H1 (cell line): Measurements from ENCODE around the gene SGK1. TPM values are rescaled to one million over a fixed set of nuclear protein-coding genes. Genes with fewer than 3 reads are reported as not detected.

ENCODE experiments used
- CTCF ChIA-PET: fragments of 300-600 bp; sonication (Branson Sonifier 250); formaldehyde crosslinking; loops from one replicate; lab custom pipeline; 2021; ENCODE audit not compliant: partially characterized antibody; lab: Charles Lee
- POLR2A ChIA-PET: fragments of 300-600 bp; sonication (Branson Sonifier 250); formaldehyde crosslinking; loops from one replicate; lab custom pipeline; 2021; ENCODE audit warnings: inconsistent platforms; ENCODE audit not compliant: partially characterized antibody; lab: Charles Lee
- DNase-seq, 2 experiments: peaks; one replicate each; pipeline versions ENCODE4 v3.0.0 to v3.0.0-alpha.2; 2010 to 2022; ENCODE audit warnings: low spot score in 2 of 2, low read depth in 1 of 2, mixed read lengths in 1 of 2
- FAIRE-seq: peaks from 2 replicates; lab custom pipeline; 2011; peaks lifted over from hg19 to GRCh38; lab: Jason Lieb, UNC
- H2AFZ ChIP-seq: 2 replicates; pipeline ENCODE4 v1.8.1; 2012; ENCODE audit warnings: low read length, inconsistent platforms
- H2AK5ac ChIP-seq: 2 replicates; pipeline ENCODE4 v1.6.1; 2013; ENCODE audit warnings: low read depth, low read length
- H2BK120ac ChIP-seq: replicated peaks from 2 replicates; pipeline ENCODE3; 2013; ENCODE audit warnings: low read depth, low read length, inconsistent platforms
- H2BK12ac ChIP-seq: 2 replicates; pipeline ENCODE4 v1.6.1; 2013; ENCODE audit warnings: low read depth, low read length
- H2BK15ac ChIP-seq: 2 replicates; pipeline ENCODE4 v1.6.1; 2013; ENCODE audit warnings: low read length
- H2BK20ac ChIP-seq: 2 replicates; pipeline ENCODE4 v1.6.1; 2013; ENCODE audit warnings: low read length
- H2BK5ac ChIP-seq: 2 replicates; pipeline ENCODE4 v1.6.1; 2013; ENCODE audit warnings: low read depth, low read length
- H3K14ac ChIP-seq: 2 replicates; pipeline ENCODE4 v1.6.1; 2013; ENCODE audit warnings: inconsistent platforms; ENCODE audit not compliant: insufficient read length
- H3K18ac ChIP-seq: 2 replicates; pipeline ENCODE4 v1.6.1; 2013; ENCODE audit warnings: low read length; ENCODE audit errors: extremely low read depth
- H3K23ac ChIP-seq: 2 replicates; pipeline ENCODE4 v1.6.1; 2013; ENCODE audit warnings: inconsistent platforms; ENCODE audit not compliant: insufficient read length
- H3K23me2 ChIP-seq: 2 replicates; pipeline ENCODE4 v1.6.1; 2013; ENCODE audit warnings: low read depth, low read length
- H3K27ac ChIP-seq: 2 replicates; pipeline ENCODE4 v1.6.1; 2011; ENCODE audit warnings: low read depth, low read length, inconsistent platforms
- H3K27me3 ChIP-seq, 4 experiments: replicated peaks in 1 of 4; 1 replicate in 1 of 4; 2 replicates in 3 of 4; pipeline versions ENCODE4 v1.6.1 to v1.8.1; 2011 to 2013; ENCODE audit warnings: low read length in 3 of 4, mild to moderate bottlenecking in 3 of 4, inconsistent platforms in 2 of 4, mixed read lengths in 2 of 4, moderate library complexity in 1 of 4; ENCODE audit not compliant: control insufficient read depth in 3 of 4, insufficient read depth in 3 of 4; ENCODE audit errors: extremely low read depth in 1 of 4
- H3K36me3 ChIP-seq, 4 experiments: 2 replicates each; pipeline versions ENCODE4 v1.6.1 to v1.8.1; 2011 to 2013; ENCODE audit warnings: mild to moderate bottlenecking in 4 of 4, low read length in 3 of 4, moderate library complexity in 2 of 4, control low read depth in 1 of 4, inconsistent platforms in 1 of 4; ENCODE audit not compliant: insufficient read depth in 4 of 4, control insufficient read depth in 2 of 4
- H3K4ac ChIP-seq: replicated peaks from 2 replicates; pipeline ENCODE3; 2013; ENCODE audit warnings: low read length, low read depth, mixed read lengths, inconsistent platforms; ENCODE audit not compliant: insufficient read length
- H3K4me1 ChIP-seq, 4 experiments: replicated peaks in 1 of 4; 1 replicate in 1 of 4; 2 replicates in 3 of 4; pipeline versions ENCODE4 v1.6.1 to v1.8.1; 2011 to 2013; ENCODE audit warnings: low read length in 3 of 4, inconsistent platforms in 2 of 4, mixed read lengths in 1 of 4; ENCODE audit not compliant: insufficient read depth in 4 of 4, control insufficient read depth in 3 of 4
- H3K4me2 ChIP-seq, 2 experiments: 2 replicates each; pipeline versions ENCODE4 v1.6.1 to v1.8.1; 2011 to 2013; ENCODE audit warnings: low read depth in 2 of 2, low read length in 2 of 2, control low read depth in 1 of 2, inconsistent platforms in 1 of 2, mild to moderate bottlenecking in 1 of 2; ENCODE audit not compliant: insufficient read depth in 1 of 2
- H3K4me3 ChIP-seq, 4 experiments: fragments of 200-600, 300-600 bp in 1 of 4; sonication (generic), shearing (Covaris generic), sonication (Bioruptor Twin) in 1 of 4; 2 replicates each; pipeline versions ENCODE4 v1.5.1 to v1.8.1; 2011 to 2016; ENCODE audit warnings: low read length in 4 of 4, low read depth in 3 of 4, control low read depth in 2 of 4, inconsistent platforms in 2 of 4, mild to moderate bottlenecking in 2 of 4, mixed read lengths in 1 of 4, moderate library complexity in 1 of 4; ENCODE audit not compliant: insufficient read depth in 2 of 4; ENCODE audit errors: extremely low read depth in 1 of 4
- H3K56ac ChIP-seq: replicated peaks from 2 replicates; pipeline ENCODE3; 2013; ENCODE audit warnings: low read depth, mild to moderate bottlenecking, mixed read lengths, low read length, inconsistent platforms; ENCODE audit not compliant: insufficient read length
- H3K79me1 ChIP-seq: 2 replicates; pipeline ENCODE4 v1.6.1; 2013; ENCODE audit warnings: low read depth, low read length, control low read depth
- H3K79me2 ChIP-seq, 2 experiments: 2 replicates each; pipeline versions ENCODE4 v1.6.1 to v1.8.1; 2012 to 2013; ENCODE audit warnings: low read length in 2 of 2, mild to moderate bottlenecking in 2 of 2, inconsistent platforms in 1 of 2; ENCODE audit not compliant: insufficient read depth in 2 of 2, control insufficient read depth in 1 of 2
- H3K9ac ChIP-seq, 4 experiments: replicated peaks in 1 of 4; 1 replicate in 1 of 4; 2 replicates in 3 of 4; pipeline versions ENCODE4 v1.6.1 to v1.8.1; 2011 to 2013; ENCODE audit warnings: low read depth in 3 of 4, low read length in 3 of 4, control low read depth in 2 of 4, mild to moderate bottlenecking in 2 of 4, moderate library complexity in 2 of 4, inconsistent platforms in 1 of 4; ENCODE audit errors: extremely low read depth in 1 of 4
- H3K9me3 ChIP-seq, 2 experiments: 2 replicates each; pipeline versions ENCODE4 v1.6.1 to v1.8.1; 2012 to 2013; ENCODE audit warnings: mild to moderate bottlenecking in 2 of 2, moderate library complexity in 2 of 2, control low read depth in 1 of 2, inconsistent platforms in 1 of 2, low read depth in 1 of 2, low read length in 1 of 2, mixed read lengths in 1 of 2; ENCODE audit not compliant: insufficient read depth in 2 of 2
- H4K20me1 ChIP-seq, 2 experiments: replicated peaks in 1 of 2; 2 replicates each; pipeline versions ENCODE3 to v1.8.1; 2011 to 2013; ENCODE audit warnings: inconsistent platforms in 2 of 2, low read length in 2 of 2, mild to moderate bottlenecking in 1 of 2; ENCODE audit not compliant: insufficient read depth in 2 of 2, control insufficient read depth in 1 of 2
- H4K5ac ChIP-seq: 2 replicates; pipeline ENCODE4 v1.6.1; 2013; ENCODE audit warnings: low read length, low read depth, mixed read lengths, inconsistent platforms; ENCODE audit not compliant: insufficient read length
- H4K8ac ChIP-seq: 2 replicates; pipeline ENCODE4 v1.8.0; 2013; ENCODE audit warnings: mild to moderate bottlenecking, moderate library complexity, low read length, inconsistent platforms; ENCODE audit not compliant: insufficient read depth; ENCODE audit errors: extremely low read depth
- H4K91ac ChIP-seq: replicated peaks from 2 replicates; pipeline ENCODE3; 2013; ENCODE audit warnings: low read length, mixed read lengths, inconsistent platforms; ENCODE audit not compliant: insufficient read length
- ASH2L ChIP-seq: fragments of 200-600, 300-600 bp; sonication (generic); IDR thresholded peaks from one replicate; pipeline ENCODE4 v1.7.1; 2017; ENCODE audit warnings: low read length
- BCL11A ChIP-seq, 2 experiments: IDR thresholded peaks; one replicate each; pipeline ENCODE4 v1.6.1; 2011; ENCODE audit warnings: low read depth in 2 of 2, low read length in 2 of 2, mild to moderate bottlenecking in 2 of 2
- CTBP2 ChIP-seq: IDR thresholded peaks from 2 replicates; pipeline ENCODE4 v1.7.0; 2011; ENCODE audit warnings: borderline replicate concordance, mild to moderate bottlenecking, moderate library complexity, mixed read lengths, low read length; ENCODE audit not compliant: insufficient read depth, insufficient read length
- HDAC2 ChIP-seq, 2 experiments: fragments of 300-600 bp in 1 of 2; sonication (generic) in 1 of 2; IDR thresholded peaks; 2 replicates each; pipeline ENCODE4 v1.6.1; 2011 to 2012; ENCODE audit warnings: low read depth in 2 of 2, low read length in 2 of 2, mild to moderate bottlenecking in 2 of 2, moderate library complexity in 2 of 2, borderline replicate concordance in 1 of 2, inconsistent platforms in 1 of 2
- KDM1A ChIP-seq: fragments of 200-600, 300-600 bp; sonication (generic); IDR thresholded peaks from 2 replicates; pipeline ENCODE4 v1.7.1; 2016; ENCODE audit warnings: mild to moderate bottlenecking, low read length, borderline replicate concordance
- RAD21 ChIP-seq, 2 experiments: IDR thresholded peaks in 1 of 2; conservative IDR thresholded peaks in 1 of 2; 2 replicates each; pipeline ENCODE4 v1.6.1; 2011; ENCODE audit warnings: low read depth in 2 of 2, low read length in 2 of 2, improper control_type of control experiment in 1 of 2, inconsistent platforms in 1 of 2, mild to moderate bottlenecking in 1 of 2, moderate library complexity in 1 of 2
- SIN3A ChIP-seq, 2 experiments: IDR thresholded peaks in 1 of 2; conservative IDR thresholded peaks in 1 of 2; 2 replicates each; pipeline ENCODE4 v1.6.1; 2011 to 2012; ENCODE audit warnings: low read length in 2 of 2, improper control_type of control experiment in 1 of 2, low read depth in 1 of 2, mild to moderate bottlenecking in 1 of 2
- SIRT6 ChIP-seq: IDR thresholded peaks from one replicate; pipeline ENCODE4 v1.7.1; 2012; ENCODE audit warnings: low read length, inconsistent platforms
- TEAD4 ChIP-seq: IDR thresholded peaks from 2 replicates; pipeline ENCODE4 v1.6.1; 2012; ENCODE audit warnings: low read depth, low read length, inconsistent platforms, mixed read lengths
- WGBS, 2 experiments: shearing (Covaris generic) in 1 of 2; methylation state at CpG; one replicate each; pipeline versions ENCODE4 v1.1.6 to v1.1.7; 2013 to 2015; ENCODE audit warnings: low lambda C conversion rate in 2 of 2, mixed read lengths in 2 of 2, inconsistent platforms in 1 of 2, low coverage in 1 of 2, missing lambda C conversion rate in 1 of 2; ENCODE audit not compliant: insufficient replicate concordance in 2 of 2, insufficient coverage in 1 of 2, insufficient read length in 1 of 2; ENCODE audit errors: extremely low coverage in 1 of 2, missing lambda C conversion rate in 1 of 2; 5-methylcytosine and 5-hydroxymethylcytosine counted together
- polyA plus RNA-seq, 7 experiments: library from polyadenylated mRNA; depleted of rRNA in 3 of 7; stranded (reverse) in 5 of 7; unstranded in 2 of 7; fragments of >200 nt in 5 of 7; fragments of 200-250 nt in 2 of 7; gene quantifications; 1 replicate in 5 of 7; 2 replicates in 1 of 7; 4 replicates in 1 of 7; pipeline versions ENCODE4 v1.2.1 to v1.2.3, GENCODE V29; 2011 to 2013; ENCODE audit warnings: missing spikeins in 2 of 7, mixed read lengths in 2 of 7
- total RNA-seq: library from RNA; stranded (reverse); fragmentation: NEBNext Ultra II Directional; extraction: Animal tissue kit (Norgen Biotek cat#: 25700); gene quantifications from 2 replicates; pipeline ENCODE4 v1.2.1, GENCODE V29; 2021
- TF ChIP-seq, protein P1 (sequence below), 3 experiments: IDR thresholded peaks; 1 replicate in 2 of 3; 2 replicates in 1 of 3; pipeline versions ENCODE4 v1.5.1 to v1.6.1; 2011; ENCODE audit warnings: low read length in 3 of 3, mild to moderate bottlenecking in 3 of 3, inconsistent platforms in 2 of 3, low read depth in 1 of 3, moderate library complexity in 1 of 3; ENCODE audit not compliant: insufficient read depth in 1 of 3; ENCODE audit errors: control extremely low read depth in 1 of 3

Gene SGK1
- total and polyA plus RNA-seq, 2 of the 8 experiments (the other 6 are each of a cell fraction or from before 2014, with no cell fraction given): 14.5 to 18.4 TPM

DNA sequence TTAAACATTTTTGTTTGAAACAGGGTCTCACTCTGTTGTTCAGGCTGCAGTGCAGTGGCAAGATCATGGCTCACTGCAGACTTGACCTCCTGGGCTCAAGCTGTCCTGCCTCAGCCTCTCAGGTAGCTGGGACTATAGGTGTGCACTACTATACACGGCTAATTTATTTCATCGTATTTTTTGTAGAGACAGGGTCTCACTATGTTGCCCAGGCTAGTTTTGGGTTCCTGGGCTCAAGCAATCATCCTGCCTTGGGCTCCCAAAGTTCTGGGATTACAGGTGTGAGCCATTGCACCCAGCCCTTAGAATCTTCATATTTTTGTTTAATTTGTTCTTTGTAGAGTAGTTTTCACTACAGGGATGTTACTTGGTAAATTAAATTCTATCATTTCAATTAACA, 67.1 kb downstream of the SGK1 start:
- no peak overlapping the region for H2BK120ac ChIP-seq
- H3K79me1 ChIP-seq: no peaks in the 10 kb centered on the region
- ChIA-PET CTCF (no interaction called here), POLR2A (no interaction called here)
- no peaks in the 10 kb centered on the region for H3K23me2 ChIP-seq
- H4K91ac ChIP-seq: no peak overlapping the region
- DNase-seq (no peak), FAIRE-seq (no peak)
- H3K9me3 ChIP-seq: no peaks in the 10 kb centered on the region
- H2BK12ac ChIP-seq: no peak overlapping the region
- H4K8ac ChIP-seq: no peak overlapping the region
- H3K4me2 ChIP-seq: no peak overlapping the region
- WGBS, 2 experiments: 92% methylated on average over 2 of the region's 2 CpGs; no CpG with 5 or more reads in 1 of the 2 experiments
- H2BK20ac ChIP-seq: no peak overlapping the region
- no peak overlapping the region for H3K27ac ChIP-seq
- no peak overlapping the region for H3K18ac ChIP-seq
- no peak overlapping the region for H3K4me3 ChIP-seq
- H3K14ac ChIP-seq: no peak overlapping the region
- peaks cover 0 to 3% (median 1%) of the 10 kb centered on the region in 4 experiments; a peak in 3 of 7 replicates for H3K4me1 ChIP-seq
- no peak overlapping the region for H2BK15ac ChIP-seq
- no peak overlapping the region for H2AFZ ChIP-seq
- H3K4ac ChIP-seq: no peak overlapping the region
- H2BK5ac ChIP-seq: no peak overlapping the region
- H3K23ac ChIP-seq: no peak overlapping the region
- H3K36me3 ChIP-seq: no peaks in the 10 kb centered on the region
- H2AK5ac ChIP-seq: no peak overlapping the region
- TF ChIP-seq SIRT6 (no peak), ASH2L (no peak), KDM1A (no peak), TEAD4 (no peak), BCL11A (IDR thresholded peaks at IDR 0.05; ENCODE audit: low read depth in 2 of 2, low read length in 2 of 2) (no peak), CTBP2 (no peak), HDAC2 (IDR thresholded peaks at IDR 0.05; ENCODE audit: borderline replicate concordance in 1 of 2, low read depth in 2 of 2, low read length in 2 of 2) (no peak), RAD21 (IDR thresholded peaks at IDR 0.05 in 1 of 2, conservative IDR thresholded peaks at IDR 0.05 in 1 of 2; ENCODE audit: low read depth in 2 of 2, low read length in 2 of 2) (no peak), SIN3A (conservative IDR thresholded peaks at IDR 0.05 in 1 of 2, IDR thresholded peaks at IDR 0.05 in 1 of 2; ENCODE audit: low read depth in 1 of 2, low read length in 2 of 2) (no peak)
- TF ChIP-seq, protein P1, sequence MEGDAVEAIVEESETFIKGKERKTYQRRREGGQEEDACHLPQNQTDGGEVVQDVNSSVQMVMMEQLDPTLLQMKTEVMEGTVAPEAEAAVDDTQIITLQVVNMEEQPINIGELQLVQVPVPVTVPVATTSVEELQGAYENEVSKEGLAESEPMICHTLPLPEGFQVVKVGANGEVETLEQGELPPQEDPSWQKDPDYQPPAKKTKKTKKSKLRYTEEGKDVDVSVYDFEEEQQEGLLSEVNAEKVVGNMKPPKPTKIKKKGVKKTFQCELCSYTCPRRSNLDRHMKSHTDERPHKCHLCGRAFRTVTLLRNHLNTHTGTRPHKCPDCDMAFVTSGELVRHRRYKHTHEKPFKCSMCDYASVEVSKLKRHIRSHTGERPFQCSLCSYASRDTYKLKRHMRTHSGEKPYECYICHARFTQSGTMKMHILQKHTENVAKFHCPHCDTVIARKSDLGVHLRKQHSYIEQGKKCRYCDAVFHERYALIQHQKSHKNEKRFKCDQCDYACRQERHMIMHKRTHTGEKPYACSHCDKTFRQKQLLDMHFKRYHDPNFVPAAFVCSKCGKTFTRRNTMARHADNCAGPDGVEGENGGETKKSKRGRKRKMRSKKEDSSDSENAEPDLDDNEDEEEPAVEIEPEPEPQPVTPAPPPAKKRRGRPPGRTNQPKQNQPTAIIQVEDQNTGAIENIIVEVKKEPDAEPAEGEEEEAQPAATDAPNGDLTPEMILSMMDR (IDR thresholded peaks at IDR 0.05; ENCODE audit: control extremely low read depth in 1 of 3, insufficient read depth in 1 of 3, low read depth in 1 of 3, low read length in 3 of 3): no peak
- no peak overlapping the region for H3K56ac ChIP-seq
- H3K27me3 ChIP-seq: no peaks in the 10 kb centered on the region
- H4K20me1 ChIP-seq: no peaks in the 10 kb centered on the region
- no peak overlapping the region for H3K9ac ChIP-seq
- no peaks in the 10 kb centered on the region for H3K79me2 ChIP-seq
- H4K5ac ChIP-seq: no peak overlapping the region
